GM13976 (cell line): ENCODE results near the gene P2RY13.

ENCODE experiments used
- DNase-seq: peaks from one replicate; pipeline ENCODE4 v3.0.0; 2012; ENCODE audit warnings: low spot score
- CTCF ChIP-seq: IDR thresholded peaks from 2 replicates; pipeline ENCODE4 v1.5.1; 2012; ENCODE audit warnings: borderline replicate concordance, mild to moderate bottlenecking; ENCODE audit not compliant: insufficient read depth; ENCODE audit errors: extremely low read depth, missing control alignments, control extremely low read depth
- in situ Hi-C: fragments of 300-500 bp; cut with MboI; formaldehyde crosslinking; loops from one replicate; pipeline ENCODE4 v1.12.0; 2022; ENCODE audit warnings: low sequenced_read_pairs, mixed read lengths, inconsistent platforms; ENCODE audit not compliant: unreplicated experiment

Gene P2RY13

GRCh38 chr3:151362751-151363174 lies 33.4 kb upstream of the P2RY13 start:
- TF ChIP-seq CTCF, result no peak
- no peak for DNase-seq

GRCh38 chr3:151357463-151357850 lies 28.1 kb upstream of the P2RY13 start:
- DNase-seq, result no peak
- in situ Hi-C loops, result no loop called here
- TF ChIP-seq CTCF, result no peak

More at GRCh38 chr3:151362751-151363174, 33.4 kb upstream of the P2RY13 start:
- in situ Hi-C loops, result no loop called here

GRCh38 chr3:151356794-151357462 lies 27.6 kb upstream of the P2RY13 start:
- in situ Hi-C loops, result no loop called here
- TF ChIP-seq CTCF, result no peak
- no peak for DNase-seq

- no peak for TF ChIP-seq CTCF
- in situ Hi-C loops, result no loop called here
- no peak for DNase-seq
Observed at GRCh38 chr3:151351648-151352047, 22.3 kb upstream of the P2RY13 start.

GRCh38 chr3:151351219-151351618 lies 21.9 kb upstream of the P2RY13 start:
- no peak for TF ChIP-seq CTCF
- in situ Hi-C loops, result no loop called here
- DNase-seq, result peak; percentile 24

- DNase-seq, result no peak
- in situ Hi-C loops, result no loop called here
- no peak for TF ChIP-seq CTCF
Observed at GRCh38 chr3:151350656-151351055, 21.3 kb upstream of the P2RY13 start.
